Pancreas (tissue), 10 donors: ENCODE measurements around the gene CIC. TPM values are rescaled to one million over a fixed set of nuclear protein-coding genes. Genes with fewer than 3 reads are reported as not detected.

Source experiments
- ATAC-seq, 4 donors: fragments of 200-7000 bp; cut with Tn5 transposase; one replicate each; pipeline versions ENCODE4 v1.8.0 to v1.9.1; 2020; ENCODE audit warnings: mild to moderate bottlenecking in 4 of 4, moderate library complexity in 4 of 4
- DNase-seq, 6 donors: peaks; one replicate each; pipeline ENCODE4 v3.0.0-alpha.2; 2020
- FAIRE-seq: peaks from 2 replicates; lab custom pipeline; 2012; peaks lifted over from hg19 to GRCh38; lab: Jason Lieb, UNC
- H3K27ac ChIP-seq, 4 donors: fragments of 200-600 bp; sonication (generic); 1 replicate in 3 of 4; 2 replicates in 1 of 4; pipeline versions ENCODE4 v1.5.0 to v1.8.0; 2020
- H3K27me3 ChIP-seq, 4 donors: fragments of 200-600 bp; one replicate each; pipeline ENCODE4 v1.8.0; 2021
- H3K36me3 ChIP-seq, 3 donors: fragments of 200-600 bp; sonication (generic) in 1 of 3; one replicate each; pipeline versions ENCODE4 v1.5.0 to v1.8.0; 2020 to 2021
- H3K4me1 ChIP-seq, 3 donors: fragments of 200-600 bp; one replicate each; pipeline ENCODE4 v1.8.0; 2021
- H3K4me3 ChIP-seq, 4 donors: fragments of 200-600 bp; sonication (generic) in 2 of 4; one replicate each; pipeline versions ENCODE4 v1.5.0 to v1.8.0; 2020 to 2021
- H3K9me3 ChIP-seq, 4 donors: fragments of 200-600 bp; one replicate each; pipeline ENCODE4 v1.8.0; 2021
- CTCF ChIP-seq, 4 donors: fragments of 200-600 bp; sonication (generic) in 3 of 4; IDR thresholded peaks; one replicate each; pipeline versions ENCODE4 v1.5.0 to v1.8.0; 2021; ENCODE audit warnings: antibody characterized with exemption in 4 of 4
- WGBS, 2 donors: extraction: QIAGEN DNeasy Blood & Tissue Kit; methylation state at CpG; one replicate each; pipeline ENCODE4 v1.1.7; 2013; 5-methylcytosine and 5-hydroxymethylcytosine counted together
- intact Hi-C, 3 donors: fragments of 100-400 bp; cut with DNase I; formaldehyde crosslinking; loops; one replicate each; pipeline versions ENCODE4 v1.11.1 to v1.14.2; 2022
- polyA plus RNA-seq, 2 donors: library from polyadenylated mRNA; stranded (reverse); fragments of 200-250 nt; gene quantifications; one replicate each; pipeline ENCODE4 v1.2.3, GENCODE V29; 2013
- total RNA-seq, 6 donors: library from RNA; stranded (reverse); fragmentation: NEBNext Ultra II Directional in 4 of 6; extraction: Animal tissue kit (Norgen Biotek cat#: 25700) in 4 of 6; gene quantifications; one replicate each; pipeline versions ENCODE4 v1.2.1 to v1.2.4, GENCODE V29; 2021 to 2023
- donor health status: healthy with polysubstance abuse.
- donor health status: DM: no; HTN: no; CAD: no; lungs with moderate emphysema.
- donor health status: DM: no; HTN: no; CAD: no.
- donor health status: control.
- donor health status: control.
- donor health status: Bipolar disorder and iron deficiency.
- donor health status: DM: yes; HTN: yes; CAD: no.
- donor health status: DM: no; HTN: no; CAD: no.
- donor health status: DM: no; HTN: no; CAD: no.
- donor health status: DM: yes; HTN: yes; CAD: no.

The CIC gene
- total and polyA plus RNA-seq, 8 donors: 27.7 to 65.0 (median 33.4) TPM

DNA sequence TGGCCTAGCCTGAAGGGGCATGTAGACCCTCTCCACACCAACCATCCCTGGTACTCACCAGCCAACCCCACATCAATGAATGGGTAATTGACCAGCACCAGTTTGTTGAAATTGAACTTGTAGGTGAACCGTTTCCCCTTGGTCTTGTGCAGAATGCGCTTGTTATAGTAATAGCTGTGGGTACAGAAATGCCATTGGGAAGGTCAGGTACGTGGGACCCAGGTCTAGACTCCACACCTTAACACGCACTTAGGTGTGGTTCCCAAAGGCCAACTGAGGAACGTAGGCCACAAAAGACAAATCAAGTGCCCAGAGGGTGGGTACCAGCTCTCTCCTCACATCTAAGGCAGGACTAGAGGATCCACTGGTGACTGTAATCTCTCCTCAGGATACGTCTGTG is 19.3 kb upstream of the CIC start:
- intact Hi-C loops: loop anchor here in 1 of 3 donors (10.0 kb wide), 2 partner anchors 45 to 185 kb away; no protein-coding TSS in a partner anchor
- no peak for FAIRE-seq
- WGBS, 2 donors: 72 to 75% methylated on average over 6 of the region's 6 CpGs
- Histone ChIP-seq H3K4me1 (peaks cover 0 to 20% (median 0%) of the 10 kb centered on the region in 3 donors), H3K36me3 (peaks cover 0 to 15% (median 9%) of the 10 kb centered on the region in 3 donors), H3K27ac (no peak overlapping the region), H3K27me3 (no peaks in the 10 kb centered on the region), H3K4me3 (no peak overlapping the region), H3K9me3 (no peaks in the 10 kb centered on the region)
- no peak for DNase-seq
- no peak for TF ChIP-seq CTCF (IDR thresholded peaks at IDR 0.05)
- ATAC-seq: no peak

DNA sequence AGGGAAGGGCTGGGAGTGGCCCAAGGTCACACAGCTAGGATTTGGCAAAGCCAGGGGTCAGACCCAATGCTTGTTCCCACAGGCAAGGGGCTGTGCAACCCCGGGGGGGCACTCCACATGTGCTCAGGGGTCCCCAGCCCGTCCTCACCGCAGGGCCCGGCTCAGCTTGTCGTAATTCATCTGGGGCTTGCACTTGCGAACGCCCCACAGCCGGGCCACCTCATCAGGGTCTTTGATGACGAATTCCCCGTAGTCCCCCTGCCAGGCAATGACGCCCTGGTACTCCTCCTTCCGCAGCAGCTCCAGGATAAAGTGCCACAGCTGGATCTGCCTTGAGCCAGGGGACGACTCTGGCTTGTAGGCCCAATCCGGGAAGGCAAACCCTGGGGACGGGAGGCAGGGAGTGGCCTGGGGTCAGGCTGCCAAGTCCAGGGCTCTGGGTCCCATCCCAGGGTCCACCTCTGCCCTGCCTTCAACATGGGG is 18.8 kb upstream of the CIC start:
- no peak for FAIRE-seq
- Histone ChIP-seq H3K9me3 (no peaks in the 10 kb centered on the region), H3K4me1 (peaks cover 0 to 20% (median 0%) of the 10 kb centered on the region in 3 donors), H3K4me3 (no peak overlapping the region), H3K27ac (peak overlapping the region in 3 of 4 donors; percentile 33 to 97 (median 46)), H3K36me3 (peaks cover 0 to 15% (median 9%) of the 10 kb centered on the region in 3 donors), H3K27me3 (no peaks in the 10 kb centered on the region)
- intact Hi-C loops: no loop called here
- no peak for ATAC-seq
- WGBS, 2 donors: 65 to 73% methylated on average over 15 of the region's 15 CpGs
- no peak for TF ChIP-seq CTCF (IDR thresholded peaks at IDR 0.05)
- DNase-seq: peak in 2 of 6 donors; percentile 50 to 74

GRCh38 chr19:42250666-42251531 is 18.2 kb upstream of the CIC start:
- H3K4me3 ChIP-seq: no peak overlapping the region
- ATAC-seq (no peak), FAIRE-seq (no peak)

GRCh38 chr19:42251572-42252358 is 17.3 kb upstream of the CIC start:
- WGBS, 2 donors: 71 to 80% methylated on average over 4 of the region's 4 CpGs

More at GRCh38 chr19:42250666-42251531, 18.2 kb upstream of the CIC start:
- TF ChIP-seq CTCF (IDR thresholded peaks at IDR 0.05): no peak
- Histone ChIP-seq H3K27me3 (no peaks in the 10 kb centered on the region), H3K36me3 (peaks cover 0 to 15% (median 9%) of the 10 kb centered on the region in 3 donors), H3K27ac (peak overlapping the region in 3 of 4 donors; percentile 33 to 97 (median 46)), H3K9me3 (no peaks in the 10 kb centered on the region), H3K4me1 (peaks cover 0 to 20% (median 0%) of the 10 kb centered on the region in 3 donors)
- WGBS, 2 donors: 41 to 42% methylated on average over 13 to 19 of the region's 19 CpGs
- intact Hi-C loops: no loop called here
- peak in 5 of 6 donors; percentile 31 to 77 (median 66) for DNase-seq

More at GRCh38 chr19:42251572-42252358, 17.3 kb upstream of the CIC start:
- no peak for ATAC-seq
- intact Hi-C loops: no loop called here
- Histone ChIP-seq H3K9me3 (no peaks in the 10 kb centered on the region), H3K27ac (peak overlapping the region; percentile 42 to 97 (median 94)), H3K4me1 (peaks cover 0 to 16% (median 0%) of the 10 kb centered on the region in 3 donors), H3K4me3 (peak overlapping the region in 1 of 4 donors; percentile 96), H3K36me3 (peaks cover 0 to 15% (median 9%) of the 10 kb centered on the region in 3 donors), H3K27me3 (no peaks in the 10 kb centered on the region)
- no peak for DNase-seq
- TF ChIP-seq CTCF (IDR thresholded peaks at IDR 0.05): no peak
- no peak for FAIRE-seq
